Activated CD8-positive, alpha-beta T cell treated with anti-CD3 and anti-CD28 coated beads for 36 hours (primary cell): ENCODE results near the gene ACOD1. TPM values are rescaled to one million over a fixed set of nuclear protein-coding genes. Genes with fewer than 3 reads are reported as not detected.

Experiments
- ATAC-seq: fragments of 200-7000 bp; cut with Tn5 transposase; one replicate; pipeline ENCODE4 v1.10.0; 2021; ENCODE audit warnings: mild to moderate bottlenecking, moderate library complexity
- CTCF ChIA-PET: fragments of 350-600 bp; sonication (Branson Sonifier 250); formaldehyde crosslinking; loops from one replicate; lab custom pipeline; 2021; ENCODE audit warnings: antibody characterized with exemption; lab: Charles Lee
- POLR2A ChIA-PET: fragments of 350-600 bp; sonication (Branson Sonifier 250); formaldehyde crosslinking; loops from one replicate; lab custom pipeline; 2021; ENCODE audit warnings: antibody characterized with exemption; lab: Charles Lee
- DNase-seq: peaks from one replicate; pipeline ENCODE4 v3.0.0-alpha.2; 2020
- H3K27ac Mint-ChIP-seq: one replicate; pipeline ENCODE4 v1.8.0; 2021; ENCODE audit warnings: mild to moderate bottlenecking, mixed read lengths
- H3K27me3 Mint-ChIP-seq: one replicate; pipeline ENCODE4 v1.8.0; 2021; ENCODE audit warnings: mixed read lengths
- H3K36me3 Mint-ChIP-seq: one replicate; pipeline ENCODE4 v1.8.0; 2021; ENCODE audit warnings: low read depth, mixed read lengths
- H3K4me1 Mint-ChIP-seq: one replicate; pipeline ENCODE4 v1.8.0; 2021; ENCODE audit warnings: low read depth, mixed read lengths
- H3K4me3 Mint-ChIP-seq: one replicate; pipeline ENCODE4 v1.8.0; 2021; ENCODE audit warnings: mild to moderate bottlenecking, moderate library complexity, mixed read lengths
- H3K9me3 Mint-ChIP-seq: one replicate; pipeline ENCODE4 v1.8.0; 2021; ENCODE audit warnings: mixed read lengths
- intact Hi-C: fragments of 100-400 bp; cut with micrococcal nuclease; formaldehyde crosslinking; loops from one replicate; pipeline ENCODE4 v1.10.0; 2022
- total RNA-seq, 2 experiments: library from RNA; stranded (reverse); gene quantifications; one replicate each; pipeline ENCODE4 v1.2.3, GENCODE V29; 2021
- TF ChIP-seq, protein P1 (sequence below): fragments of 200-600 bp; IDR thresholded peaks from one replicate; pipeline ENCODE4 v1.8.0; 2022; ENCODE audit warnings: antibody characterized with exemption, mild to moderate bottlenecking

Gene ACOD1
- total RNA-seq, 2 experiments from 2014 or later: not detected

- Mint-ChIP-seq H3K4me3 (no peak overlapping the region), H3K9me3 (no peaks in the 10 kb centered on the region), H3K27me3 (peaks cover 28% of the 10 kb centered on the region), H3K4me1 (peaks cover 7% of the 10 kb centered on the region), H3K27ac (no peak overlapping the region), H3K36me3 (no peaks in the 10 kb centered on the region)
- TF ChIP-seq, protein P1, sequence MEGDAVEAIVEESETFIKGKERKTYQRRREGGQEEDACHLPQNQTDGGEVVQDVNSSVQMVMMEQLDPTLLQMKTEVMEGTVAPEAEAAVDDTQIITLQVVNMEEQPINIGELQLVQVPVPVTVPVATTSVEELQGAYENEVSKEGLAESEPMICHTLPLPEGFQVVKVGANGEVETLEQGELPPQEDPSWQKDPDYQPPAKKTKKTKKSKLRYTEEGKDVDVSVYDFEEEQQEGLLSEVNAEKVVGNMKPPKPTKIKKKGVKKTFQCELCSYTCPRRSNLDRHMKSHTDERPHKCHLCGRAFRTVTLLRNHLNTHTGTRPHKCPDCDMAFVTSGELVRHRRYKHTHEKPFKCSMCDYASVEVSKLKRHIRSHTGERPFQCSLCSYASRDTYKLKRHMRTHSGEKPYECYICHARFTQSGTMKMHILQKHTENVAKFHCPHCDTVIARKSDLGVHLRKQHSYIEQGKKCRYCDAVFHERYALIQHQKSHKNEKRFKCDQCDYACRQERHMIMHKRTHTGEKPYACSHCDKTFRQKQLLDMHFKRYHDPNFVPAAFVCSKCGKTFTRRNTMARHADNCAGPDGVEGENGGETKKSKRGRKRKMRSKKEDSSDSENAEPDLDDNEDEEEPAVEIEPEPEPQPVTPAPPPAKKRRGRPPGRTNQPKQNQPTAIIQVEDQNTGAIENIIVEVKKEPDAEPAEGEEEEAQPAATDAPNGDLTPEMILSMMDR: no peak
- intact Hi-C loops: no loop called here
- ChIA-PET POLR2A (no interaction called here), CTCF (interaction anchor here (3.7 kb wide), 1 partner anchor 8 kb away, joined by 23 read pairs; no protein-coding TSS in a partner anchor)
- ATAC-seq (no peak), DNase-seq (no peak)
Observed at GRCh38 chr13:76971851-76972829, 23.8 kb downstream of the ACOD1 start.

GRCh38 chr13:76973920-76974617 is 25.8 kb downstream of the ACOD1 start:
- peaks cover 9% of the 10 kb centered on the region for H3K4me1 Mint-ChIP-seq
- H3K27me3 Mint-ChIP-seq: peaks cover 32% of the 10 kb centered on the region
- ATAC-seq: no peak
- H3K36me3 Mint-ChIP-seq: no peaks in the 10 kb centered on the region
- H3K4me3 Mint-ChIP-seq: no peak overlapping the region
- CTCF ChIA-PET: interaction anchor here (1.0 to 1.2 kb wide), 2 partner anchors 10 to 35 kb away, joined by 3 read pairs; no protein-coding TSS in a partner anchor
- TF ChIP-seq, protein P1: no peak
- POLR2A ChIA-PET: no interaction called here
- no peaks in the 10 kb centered on the region for H3K9me3 Mint-ChIP-seq
- H3K27ac Mint-ChIP-seq: no peak overlapping the region
- no peak for DNase-seq
- intact Hi-C loops: no loop called here

GRCh38 chr13:76974618-76974975 is 26.3 kb downstream of the ACOD1 start:
- CTCF ChIA-PET: interaction anchor here (1.0 to 1.2 kb wide), 2 partner anchors 10 to 36 kb away, joined by 3 read pairs; no protein-coding TSS in a partner anchor
- peaks cover 31% of the 10 kb centered on the region for H3K27me3 Mint-ChIP-seq
- no peak overlapping the region for H3K27ac Mint-ChIP-seq
- no peaks in the 10 kb centered on the region for H3K36me3 Mint-ChIP-seq
- no peaks in the 10 kb centered on the region for H3K9me3 Mint-ChIP-seq
- no peak overlapping the region for H3K4me3 Mint-ChIP-seq
- intact Hi-C loops: no loop called here
- POLR2A ChIA-PET: no interaction called here
- ATAC-seq (no peak), DNase-seq (no peak)
- TF ChIP-seq, protein P1: no peak
- peaks cover 9% of the 10 kb centered on the region for H3K4me1 Mint-ChIP-seq

DNA sequence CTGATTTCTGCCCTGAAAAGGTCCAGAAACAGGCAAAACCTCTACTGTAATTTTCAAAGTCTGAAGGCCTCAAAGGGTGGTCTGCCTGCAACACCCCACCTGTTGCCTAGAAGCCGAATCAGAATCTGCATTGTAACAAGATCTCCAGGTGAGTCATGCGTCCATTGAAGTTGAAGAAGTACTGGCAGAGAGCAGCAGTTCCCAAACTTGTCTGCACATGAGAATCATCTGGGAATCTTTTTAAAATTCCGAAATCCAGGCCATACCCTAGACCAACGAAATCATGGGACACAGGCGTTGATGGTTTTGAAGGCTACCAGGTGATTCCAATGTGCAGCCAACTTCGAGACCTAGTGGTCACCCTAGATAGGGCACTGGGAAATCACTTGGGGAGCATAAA is 27.6 kb downstream of the ACOD1 start:
- CTCF ChIA-PET: no interaction called here
- no peak overlapping the region for H3K27ac Mint-ChIP-seq
- intact Hi-C loops: no loop called here

More for the DNA sequence above, 27.6 kb downstream of the ACOD1 start:
- no peak overlapping the region for H3K4me3 Mint-ChIP-seq
- peaks cover 11% of the 10 kb centered on the region for H3K4me1 Mint-ChIP-seq
- POLR2A ChIA-PET: no interaction called here
- no peak for DNase-seq
- H3K27me3 Mint-ChIP-seq: peaks cover 32% of the 10 kb centered on the region
- TF ChIP-seq, protein P1: no peak
- no peak for ATAC-seq
- H3K9me3 Mint-ChIP-seq: no peaks in the 10 kb centered on the region
- no peaks in the 10 kb centered on the region for H3K36me3 Mint-ChIP-seq
